Stimulated activated CD4-positive, alpha-beta T cell treated with anti-CD3 and anti-CD28 coated beads, TNF-alpha, amount 100 ng/mL, for 48 hours (primary cell): ENCODE measurements around the gene TBC1D5.
"Not testable (repeated sequence)": the region's sequence is repeated elsewhere in the genome, so short reads cannot be mapped to it uniquely, and the experiment has no call there.

Experiments
- DNase-seq, 3 donors: peaks; one replicate each; pipeline ENCODE4 v3.0.0-alpha.2; 2020; ENCODE audit warnings: low read depth in 3 of 3

The TBC1D5 gene

GRCh38 chr3:17742102-17742879, at the start of gene TBC1D5:
TBC1D5 (minus strand) TSS chr3:17742631; CDS start chr3:17508570, 234,061 bp downstream.
- DNase-seq, result peak; percentile 88 to 94 (median 88)

DNA sequence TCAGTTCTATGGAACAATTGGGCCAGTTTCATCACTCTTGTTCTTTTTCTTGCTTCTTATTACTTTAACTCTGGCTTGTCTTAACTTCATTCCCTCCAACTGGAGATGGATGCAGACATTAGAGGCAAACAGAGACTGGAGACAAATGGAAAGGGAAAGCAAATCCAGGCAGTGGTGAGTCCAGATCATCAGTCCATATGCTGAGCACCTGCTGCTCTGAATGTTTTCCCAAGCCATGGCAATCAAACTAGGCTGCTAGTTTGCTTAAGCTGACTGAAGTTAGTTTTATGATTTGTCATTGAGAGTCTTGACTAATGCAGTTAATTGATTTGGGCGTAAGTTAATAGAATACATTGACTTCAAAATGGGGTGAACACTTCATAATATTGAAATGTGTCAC, 41.0 kb upstream of the TBC1D5 start:
- DNase-seq, result no peak

DNA sequence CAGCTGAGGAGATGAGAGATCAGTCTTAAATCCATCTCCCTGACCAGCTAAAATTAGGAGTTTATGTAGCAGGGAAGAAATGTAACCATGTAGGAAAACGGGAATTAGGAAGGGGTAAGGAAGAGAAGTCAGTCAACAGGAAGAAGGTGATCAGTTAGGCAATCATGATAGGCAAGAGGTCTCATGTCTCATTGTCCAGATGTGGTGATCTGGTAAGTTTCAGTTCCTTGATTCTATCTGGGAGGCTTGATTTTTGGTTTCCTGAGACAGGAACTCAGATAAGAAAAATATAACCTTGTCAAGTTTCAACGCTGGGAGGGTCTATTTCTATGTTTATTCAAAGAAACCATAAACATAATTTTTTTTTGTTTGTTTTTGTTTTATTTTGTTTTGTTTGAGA, 40.3 kb upstream of the TBC1D5 start:
- DNase-seq, result no peak

DNA sequence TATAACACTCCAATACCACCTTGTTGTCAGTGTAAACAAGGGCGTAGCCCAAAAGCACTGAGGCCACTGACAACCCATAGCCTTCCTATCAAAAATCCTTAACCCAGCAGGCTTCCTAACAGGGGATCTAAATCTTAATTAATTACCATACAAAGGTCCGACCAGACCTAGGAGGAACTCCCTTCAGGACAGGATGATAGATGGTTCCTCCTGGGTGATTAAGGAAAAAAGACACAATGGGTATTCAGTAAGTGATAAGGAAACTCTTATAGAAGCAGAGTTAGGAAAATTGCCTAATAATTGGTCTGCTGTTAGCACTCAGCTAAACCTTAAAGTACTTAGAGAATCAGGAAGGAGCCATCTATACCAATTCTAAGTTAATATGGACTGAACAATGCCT, 37.9 kb upstream of the TBC1D5 start:
- DNase-seq, result not testable (repeated sequence)

DNA sequence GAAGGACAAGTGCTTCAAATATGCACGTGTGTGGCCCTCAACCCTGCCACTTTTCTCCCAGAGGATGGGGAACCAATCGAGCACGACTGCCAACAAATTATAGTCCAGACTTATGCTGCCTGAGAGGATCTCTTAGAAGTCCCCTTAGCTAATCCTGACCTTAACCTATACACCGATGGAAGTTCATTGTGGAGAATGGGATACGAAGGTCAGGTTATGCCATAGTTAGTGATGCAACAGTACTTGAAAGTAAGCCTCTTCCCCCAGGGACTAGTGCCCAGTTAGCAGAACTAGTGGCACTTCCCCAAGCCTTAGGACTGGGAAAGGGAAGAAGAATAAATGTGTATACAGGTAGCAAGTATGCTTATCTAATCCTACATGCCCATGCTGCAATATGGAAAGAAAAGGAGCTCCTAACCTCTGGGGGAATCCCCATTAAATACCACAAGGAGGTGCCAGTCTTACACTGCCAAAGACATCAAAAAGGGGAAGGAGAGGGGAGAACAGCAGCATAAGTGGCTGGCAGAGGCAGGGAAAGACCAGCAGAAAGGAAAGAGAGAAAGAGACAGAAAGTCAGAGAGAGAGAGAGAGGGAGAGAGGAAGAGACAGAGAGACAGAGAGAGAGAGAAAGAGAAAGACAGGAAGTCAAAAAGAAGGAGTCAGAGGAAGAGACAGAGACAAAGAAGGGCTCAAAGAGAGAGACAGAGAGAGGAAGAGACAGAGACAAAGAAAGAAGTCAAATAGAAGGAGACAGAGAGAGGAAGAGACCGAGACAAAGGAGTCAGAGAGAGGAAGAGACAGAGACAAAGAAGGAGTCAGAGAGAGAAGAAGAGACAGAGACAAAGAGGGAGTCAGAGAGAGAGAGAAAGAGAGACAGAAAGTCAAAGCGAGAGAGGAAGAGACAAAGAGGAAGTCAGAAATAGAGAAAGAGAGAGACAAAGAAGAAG, 37.1 kb upstream of the TBC1D5 start:
- DNase-seq, result not testable (repeated sequence)

DNA sequence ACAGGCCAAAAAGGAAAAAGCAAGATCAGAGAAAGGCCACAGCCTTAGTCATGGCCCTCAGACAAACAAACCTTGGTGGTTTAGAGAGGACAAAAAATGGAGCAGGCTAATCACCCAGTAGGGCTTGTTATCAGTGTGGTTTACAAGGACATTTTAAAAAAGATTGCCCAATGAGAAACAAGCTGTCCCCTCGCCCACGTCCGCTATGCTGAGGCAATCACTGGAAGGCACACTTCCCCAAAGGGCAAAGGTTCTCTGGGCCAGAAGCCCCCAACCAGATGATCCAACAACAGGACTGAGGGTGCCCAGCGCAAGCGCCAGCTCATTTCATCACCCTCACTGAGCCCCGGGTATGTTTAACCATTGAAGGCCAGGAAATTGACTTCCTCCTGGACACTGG, 34.9 kb upstream of the TBC1D5 start:
- not testable (repeated sequence) for DNase-seq

DNA sequence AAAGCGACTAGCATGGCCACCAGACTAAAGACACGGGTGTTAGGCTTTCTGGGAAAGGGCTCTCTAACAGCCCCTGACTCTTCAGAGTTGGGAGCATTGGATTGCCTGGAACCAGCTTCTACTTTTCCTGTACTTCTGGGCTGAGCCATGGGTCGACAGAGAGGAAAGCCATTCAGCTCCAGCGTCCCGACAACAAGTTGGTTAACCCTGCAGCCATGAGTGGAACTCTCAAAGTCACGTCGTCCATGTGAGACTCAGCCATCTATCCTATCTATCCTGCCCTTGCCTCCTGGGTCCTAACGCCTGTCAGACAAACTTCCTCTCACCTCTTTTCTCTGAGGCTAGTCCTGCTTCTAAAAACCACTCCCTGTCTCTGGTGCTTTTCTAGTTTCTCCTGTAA, 32.6 kb upstream of the TBC1D5 start:
- peak in 1 of 3 donors; percentile 16 for DNase-seq

GRCh38 chr3:17774180-17774910, 31.9 kb upstream of the TBC1D5 start:
- peak; percentile 2 to 46 (median 44) for DNase-seq

DNA sequence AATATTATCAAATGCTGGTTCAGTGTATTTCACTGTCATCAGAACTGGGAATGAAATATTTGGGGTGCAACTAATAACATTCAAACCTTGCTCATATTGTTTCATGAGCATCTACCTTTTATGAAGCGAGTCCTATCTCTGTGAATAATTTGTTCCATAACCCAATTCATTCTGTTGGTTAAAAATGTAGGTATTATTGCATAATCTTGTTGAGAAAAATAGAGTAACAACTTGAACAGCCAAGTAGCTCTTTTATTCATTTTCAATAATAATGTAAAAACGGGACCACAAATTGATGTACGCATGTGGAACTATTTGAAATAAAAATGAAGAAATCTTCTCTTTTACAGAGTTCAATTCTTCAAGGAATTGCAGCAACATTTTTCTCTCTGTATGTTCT, 30.1 kb upstream of the TBC1D5 start:
- DNase-seq, result no peak

DNA sequence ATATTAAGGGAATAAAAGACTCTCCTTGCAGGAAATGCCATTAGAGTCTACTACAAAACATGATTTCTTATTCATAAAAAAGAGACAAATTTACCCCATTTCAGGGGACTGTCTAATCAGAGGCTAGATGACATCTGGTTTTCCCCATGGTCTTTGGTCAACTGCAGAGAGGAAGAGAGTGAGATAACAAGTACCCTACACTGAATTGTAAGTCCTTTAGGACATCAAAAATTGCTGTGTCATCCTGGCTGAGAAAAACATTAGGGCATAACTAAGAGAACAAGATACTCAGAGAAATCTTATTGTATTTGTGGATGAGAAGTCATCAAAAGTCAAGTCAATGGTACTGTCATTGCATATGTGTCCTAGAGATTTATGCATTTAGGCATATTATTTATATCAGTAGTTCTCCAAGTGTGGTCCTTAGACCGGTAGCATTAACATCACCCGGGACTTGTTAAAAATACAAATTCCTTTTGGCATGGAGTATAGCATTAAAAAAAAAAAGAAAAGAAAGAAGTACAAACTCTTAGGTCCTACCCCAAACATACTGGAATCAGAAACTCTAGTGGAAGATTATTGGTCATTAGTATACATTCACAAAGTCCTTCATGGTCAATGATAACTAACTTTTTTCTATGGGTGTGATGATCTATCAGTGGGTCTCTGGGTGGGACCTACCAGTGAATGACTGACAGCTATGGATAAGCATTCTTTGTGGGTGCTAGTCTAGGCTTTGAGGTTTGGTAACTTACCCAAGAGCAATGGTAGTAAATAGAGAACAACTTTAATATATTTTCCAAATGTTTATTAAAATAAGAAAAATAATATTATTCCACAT, 29.0 kb upstream of the TBC1D5 start:
- no peak for DNase-seq

DNA sequence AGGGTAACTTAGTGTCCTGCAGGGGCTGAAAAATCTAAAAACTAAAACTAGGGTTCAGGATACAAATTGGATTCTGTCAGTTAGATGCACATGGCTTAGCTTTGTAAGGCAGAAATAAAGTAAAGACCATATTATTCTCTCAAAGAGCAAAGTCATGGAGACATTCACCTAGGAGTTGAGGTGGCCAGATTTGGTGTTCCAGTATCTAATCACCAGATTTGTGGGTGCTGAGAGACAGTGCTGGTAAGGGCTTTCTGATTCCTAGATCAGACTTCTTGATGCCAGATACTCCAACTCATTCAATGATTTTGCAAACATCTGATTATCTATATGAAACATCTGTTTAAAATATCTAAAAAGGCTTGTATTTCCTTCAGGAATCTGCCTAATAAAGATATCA, 28.3 kb upstream of the TBC1D5 start:
- DNase-seq, result no peak

- DNase-seq, result no peak
These were observed 23.5 kb upstream of the TBC1D5 start for GRCh38 chr3:17765819-17766472.

DNA sequence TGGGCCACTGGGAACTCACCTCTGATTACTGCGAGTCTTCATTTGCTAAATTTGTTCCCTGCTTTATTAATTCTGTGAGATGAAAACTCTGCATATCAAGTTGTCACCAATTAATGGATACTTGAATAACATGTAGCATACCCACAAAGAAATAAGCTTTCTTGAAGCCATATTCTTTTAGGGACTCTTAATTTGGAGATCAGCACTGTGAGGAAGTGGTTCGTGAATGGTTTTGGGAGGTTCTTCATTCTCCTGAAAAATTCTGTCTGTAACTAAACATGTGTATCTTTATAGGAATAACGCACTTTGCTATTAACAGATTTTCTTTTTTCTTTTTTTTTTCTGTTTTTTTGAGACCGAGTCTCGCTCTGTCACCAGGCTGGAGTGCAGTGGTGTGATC, 19.1 kb upstream of the TBC1D5 start:
- no peak for DNase-seq

- DNase-seq, result no peak
These were observed 17.5 kb upstream of the TBC1D5 start for GRCh38 chr3:17759901-17760300.

- no peak for DNase-seq
These were observed 13.4 kb upstream of the TBC1D5 start for GRCh38 chr3:17755836-17756235.

- no peak for DNase-seq
These were observed 11.2 kb upstream of the TBC1D5 start for GRCh38 chr3:17753632-17753992.

GRCh38 chr3:17752876-17753631, 10.6 kb upstream of the TBC1D5 start:
- no peak for DNase-seq

DNA sequence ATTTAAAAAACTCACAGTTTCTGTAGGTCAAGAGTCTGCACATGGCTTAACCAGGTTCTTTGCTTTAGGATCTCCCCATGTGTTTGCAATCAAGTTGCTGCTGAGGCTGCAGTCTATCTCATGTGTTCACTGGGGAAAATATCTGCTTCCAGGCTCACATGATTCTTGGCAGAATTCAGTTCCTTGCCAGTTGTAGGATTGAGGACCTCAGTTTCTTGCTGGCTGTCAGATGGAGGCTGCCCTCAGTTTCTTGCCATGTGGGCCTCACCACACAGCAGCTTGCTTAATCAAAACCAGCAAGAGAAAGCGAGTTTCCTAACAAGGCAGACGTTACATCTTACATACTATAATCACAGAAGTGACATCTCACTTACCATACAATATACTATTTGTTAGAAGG, 10.0 kb upstream of the TBC1D5 start:
- no peak for DNase-seq

DNA sequence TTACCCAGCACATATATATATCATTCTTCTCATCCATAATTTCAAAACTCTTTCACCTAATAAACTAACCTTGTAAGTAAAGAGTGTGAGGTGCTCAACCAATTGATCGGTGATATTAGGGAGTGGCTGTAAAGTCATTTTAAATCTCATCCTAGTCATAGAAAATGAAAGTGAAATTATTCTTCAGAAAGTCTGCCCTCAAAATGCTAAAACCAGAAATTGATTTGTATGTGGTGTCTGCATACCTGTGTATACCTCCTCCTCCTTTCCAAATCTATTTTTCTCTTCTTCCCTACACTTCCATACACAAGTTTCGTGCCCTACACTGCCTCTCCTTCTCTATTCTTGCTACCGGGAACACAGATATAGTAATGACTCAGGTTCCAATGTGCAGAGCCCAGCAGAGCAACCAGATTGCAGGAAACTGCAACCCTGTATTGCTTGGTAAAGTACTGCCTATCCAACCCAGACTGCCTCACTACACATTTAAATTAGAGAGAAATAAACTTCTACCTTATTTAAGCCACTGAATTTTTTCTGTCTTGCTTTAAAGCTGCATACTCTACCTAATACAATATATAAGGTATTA, 7.4 kb upstream of the TBC1D5 start:
- DNase-seq, result no peak

GRCh38 chr3:17749281-17749680, 6.8 kb upstream of the TBC1D5 start:
- DNase-seq, result no peak
